HEK293T (cell line): ENCODE data around the gene KSR2.

ENCODE experiments used
- ARNT ChIP-seq: fragments of 450-650 bp; IDR thresholded peaks from 2 replicates; pipeline ENCODE4 v1.6.1; 2017; ENCODE audit warnings: mild to moderate bottlenecking
- BHLHE40 ChIP-seq: fragments of 450-650 bp; IDR thresholded peaks from 2 replicates; pipeline ENCODE4 v1.6.1; 2016; ENCODE audit warnings: mild to moderate bottlenecking, moderate library complexity, borderline replicate concordance
- CTBP1 ChIP-seq: fragments of 450-650 bp; IDR thresholded peaks from 2 replicates; pipeline ENCODE4 v1.6.1; 2016; ENCODE audit warnings: borderline replicate concordance
- FOXA1 ChIP-seq: fragments of 450-650 bp; IDR thresholded peaks from 2 replicates; pipeline ENCODE4 v1.6.1; 2016; ENCODE audit warnings: mild to moderate bottlenecking
- FOXM1 ChIP-seq: fragments of 450-650 bp; IDR thresholded peaks from 2 replicates; pipeline ENCODE4 v1.6.1; 2017; ENCODE audit warnings: mild to moderate bottlenecking, borderline replicate concordance
- HDGF ChIP-seq: fragments of 450-650 bp; IDR thresholded peaks from 2 replicates; pipeline ENCODE4 v1.6.1; 2017; ENCODE audit warnings: antibody characterized with exemption, borderline replicate concordance
- NFRKB ChIP-seq: fragments of 450-650 bp; IDR thresholded peaks from 2 replicates; pipeline ENCODE4 v1.6.1; 2016; ENCODE audit warnings: mild to moderate bottlenecking, moderate library complexity
- PKNOX1 ChIP-seq: fragments of 450-650 bp; IDR thresholded peaks from 2 replicates; pipeline ENCODE4 v1.6.1; 2016
- SP1 ChIP-seq: fragments of 450-650 bp; IDR thresholded peaks from 2 replicates; pipeline ENCODE4 v1.6.1; 2017
- SUZ12 ChIP-seq: fragments of 450-650 bp; IDR thresholded peaks from 2 replicates; pipeline ENCODE4 v1.6.1; 2016; ENCODE audit warnings: mild to moderate bottlenecking
- TARDBP ChIP-seq: fragments of 450-650 bp; IDR thresholded peaks from 2 replicates; pipeline ENCODE4 v1.6.1; 2016
- ZNF384 ChIP-seq: fragments of 450-650 bp; IDR thresholded peaks from 2 replicates; pipeline ENCODE4 v1.6.1; 2016

GRCh38 chr12:117441751-117442150, 527.0 kb downstream of the KSR2 start:
- TF ChIP-seq FOXM1 (no peak), FOXA1 (no peak), HDGF (no peak), SP1 (no peak), ARNT (no peak), BHLHE40 (no peak), ZNF384 (no peak), SUZ12 (no peak), PKNOX1 (no peak), CTBP1 (no peak), TARDBP (no peak), NFRKB (no peak)
